Lung (tissue), 12 donors: ENCODE data around the gene MAPKAP1. TPM values are rescaled to one million over a fixed set of nuclear protein-coding genes. Genes with fewer than 3 reads are reported as not detected.

Source experiments
- ATAC-seq: fragments of 200-7000 bp; cut with Tn5 transposase; one replicate; pipeline ENCODE4 v1.9.1; 2020; ENCODE audit warnings: moderate number of reproducible peaks; ENCODE audit not compliant: insufficient read depth, low FRiP score
- DNase-seq, 3 donors: peaks; one replicate each; pipeline ENCODE4 v3.0.0-alpha.2; 2013 to 2017
- H3K27ac ChIP-seq, 2 donors: one replicate each; pipeline ENCODE4 v1.5.1; 2013; ENCODE audit warnings: mild to moderate bottlenecking in 2 of 2, moderate library complexity in 2 of 2, control low read depth in 1 of 2, inconsistent platforms in 1 of 2, low read depth in 1 of 2, low read length in 1 of 2
- H3K27me3 ChIP-seq, 3 donors: one replicate each; pipeline ENCODE4 v1.5.1; 2013; ENCODE audit warnings: low read length in 2 of 3; ENCODE audit not compliant: control insufficient read depth in 3 of 3, insufficient read depth in 3 of 3
- H3K36me3 ChIP-seq, 4 donors: one replicate each; pipeline ENCODE4 v1.5.1; 2013; ENCODE audit warnings: low read length in 4 of 4, mild to moderate bottlenecking in 1 of 4, moderate library complexity in 1 of 4; ENCODE audit not compliant: control insufficient read depth in 4 of 4, insufficient read depth in 4 of 4
- H3K4me1 ChIP-seq, 5 donors: one replicate each; pipeline ENCODE4 v1.5.1; 2013; ENCODE audit warnings: low read length in 5 of 5, mild to moderate bottlenecking in 2 of 5, moderate library complexity in 1 of 5; ENCODE audit not compliant: control insufficient read depth in 5 of 5, insufficient read depth in 5 of 5
- H3K4me3 ChIP-seq: one replicate; pipeline ENCODE4 v1.5.1; 2013; ENCODE audit warnings: mild to moderate bottlenecking, control low read depth, moderate library complexity
- H3K9ac ChIP-seq, 2 donors: one replicate each; pipeline ENCODE4 v1.5.1; 2013; ENCODE audit warnings: low read length in 2 of 2, control low read depth in 1 of 2; ENCODE audit not compliant: insufficient read depth in 1 of 2
- H3K9me3 ChIP-seq, 4 donors: one replicate each; pipeline ENCODE4 v1.5.1; 2013; ENCODE audit warnings: low read length in 3 of 4, mild to moderate bottlenecking in 1 of 4, moderate library complexity in 1 of 4; ENCODE audit not compliant: control insufficient read depth in 4 of 4, insufficient read depth in 3 of 4
- CTCF ChIP-seq: IDR thresholded peaks from 2 replicates; pipeline ENCODE4 v1.5.1; 2012; ENCODE audit warnings: mild to moderate bottlenecking; ENCODE audit errors: control extremely low read depth, extremely low read depth
- WGBS, 2 donors: extraction: QIAGEN DNeasy Blood & Tissue Kit; methylation state at CpG; one replicate each; pipeline ENCODE4 v1.1.7; 2013; 5-methylcytosine and 5-hydroxymethylcytosine counted together
- polyA plus RNA-seq, 2 donors: library from polyadenylated mRNA; stranded (reverse); fragments of 200-250 nt; gene quantifications; one replicate each; pipeline ENCODE4 v1.2.1, GENCODE V29; 2013
- total RNA-seq, 2 donors: library from RNA; depleted of rRNA in 1 of 2; stranded (reverse); fragments of >200 nt in 1 of 2; gene quantifications; one replicate each; pipeline ENCODE4 v1.2.1, GENCODE V29; 2014 to 2021
- donor health status: control.
- donor health status: control.
- donor health status: Bipolar disorder and iron deficiency.
- donor health status: healthy.
- donor health status: DM: yes; HTN: yes; CAD: no.

MAPKAP1 gene
- total and polyA plus RNA-seq, 4 donors: 53.0 to 83.3 (median 66.7) TPM

DNA sequence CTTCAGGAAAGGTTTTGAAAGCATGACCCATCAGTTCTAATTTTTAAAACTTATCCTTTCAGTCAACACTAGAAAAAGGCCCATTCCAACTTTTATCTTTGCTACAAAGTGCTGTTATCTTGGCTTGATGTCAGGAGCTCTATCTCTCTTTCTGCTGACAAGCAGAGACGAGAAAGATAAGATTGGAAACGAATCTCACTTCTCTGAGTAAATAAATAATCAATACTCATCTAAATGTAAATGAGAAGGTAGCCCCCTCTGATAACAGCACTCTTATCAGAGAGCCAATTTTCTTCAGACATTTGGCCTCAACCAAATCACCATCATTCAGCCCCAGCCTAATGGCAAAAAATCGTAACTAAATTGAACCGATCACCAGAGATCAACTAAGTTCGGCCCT lies 191.7 kb downstream of the MAPKAP1 start:
- Histone ChIP-seq H3K9me3 (no peaks in the 10 kb centered on the region), H3K27me3 (no peaks in the 10 kb centered on the region), H3K36me3 (no peaks in the 10 kb centered on the region), H3K4me3 (no peak overlapping the region), H3K9ac (no peak overlapping the region), H3K27ac (peak overlapping the region in 1 of 2 donors; percentile 10), H3K4me1 (peaks cover 2 to 46% (median 12%) of the 10 kb centered on the region in 5 donors)
- 85 to 90% methylated on average over 5 of the region's 5 CpGs for WGBS, 2 donors
- no peak for TF ChIP-seq CTCF
- ATAC-seq: no peak
- DNase-seq: no peak

- no peak for TF ChIP-seq CTCF
- Histone ChIP-seq H3K9ac (no peak overlapping the region), H3K36me3 (no peaks in the 10 kb centered on the region), H3K4me3 (no peak overlapping the region), H3K27ac (peak overlapping the region in 1 of 2 donors; percentile 62), H3K4me1 (peaks cover 2 to 49% (median 12%) of the 10 kb centered on the region in 5 donors), H3K27me3 (no peaks in the 10 kb centered on the region), H3K9me3 (no peaks in the 10 kb centered on the region)
- 95 to 96% methylated on average over 4 of the region's 4 CpGs for WGBS, 2 donors
- ATAC-seq (no peak), DNase-seq (no peak)
Observed at GRCh38 chr9:125514468-125514867, 192.5 kb downstream of the MAPKAP1 start.

DNA sequence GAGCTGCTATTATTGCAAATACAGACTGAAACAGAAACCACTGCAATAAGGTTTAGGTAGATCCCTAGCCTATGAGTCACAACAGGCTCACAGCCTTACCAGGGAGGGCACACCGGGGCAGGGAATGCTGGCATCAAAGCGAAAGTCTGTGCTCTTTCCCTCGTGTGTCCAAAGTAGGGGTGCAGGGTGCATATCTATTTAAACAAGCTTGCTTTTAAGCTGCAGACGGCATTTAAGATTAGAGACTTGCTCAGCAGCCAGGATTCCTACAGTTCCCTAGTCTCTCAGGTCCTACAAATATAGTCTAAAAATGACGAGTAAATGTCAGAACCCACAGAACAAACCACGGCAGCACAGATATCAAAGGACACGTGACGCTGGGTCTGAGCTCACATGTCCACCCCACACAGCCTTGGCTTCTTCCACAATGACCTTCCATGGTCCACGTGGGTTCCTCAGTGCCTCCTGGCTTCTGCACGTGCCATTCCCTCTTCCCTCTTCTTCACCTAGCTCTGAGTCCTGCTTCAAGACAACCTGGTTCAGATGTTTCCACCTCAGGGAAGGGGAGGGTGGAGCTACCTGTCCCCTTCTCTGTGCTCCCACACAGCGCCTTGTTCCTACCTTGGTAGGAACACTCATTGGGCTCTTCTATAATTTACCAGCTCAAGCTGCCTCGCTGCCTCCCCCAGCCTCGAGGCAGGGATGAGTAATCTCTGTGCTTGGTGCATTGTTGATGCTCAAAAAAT lies 193.2 kb downstream of the MAPKAP1 start:
- peak overlapping the region; percentile 62 to 87 for H3K27ac ChIP-seq

More for the DNA sequence above, 193.2 kb downstream of the MAPKAP1 start:
- peaks cover 2 to 52% (median 12%) of the 10 kb centered on the region in 5 donors for H3K4me1 ChIP-seq
- no peaks in the 10 kb centered on the region for H3K27me3 ChIP-seq
- TF ChIP-seq CTCF: no peak
- no peak overlapping the region for H3K4me3 ChIP-seq
- no peak overlapping the region for H3K9ac ChIP-seq
- ATAC-seq (peak; percentile 89), DNase-seq (no peak)
- no peaks in the 10 kb centered on the region for H3K36me3 ChIP-seq
- 59 to 89% methylated on average over 13 of the region's 13 CpGs for WGBS, 2 donors
- no peaks in the 10 kb centered on the region for H3K9me3 ChIP-seq
